Mammary epithelial cell (primary cell): Measurements from ENCODE around the gene SRP54.

ENCODE experiments used
- EZH2 ChIP-seq: IDR thresholded peaks from 2 replicates; pipeline ENCODE4 v1.6.1; 2012; ENCODE audit warnings: low read length, inconsistent platforms, borderline replicate concordance
- TF ChIP-seq, protein P1 (sequence below), 2 donors: IDR thresholded peaks in 1 of 2; conservative IDR thresholded peaks in 1 of 2; 2 replicates each; pipeline ENCODE4 v1.5.1; 2011 to 2012; ENCODE audit warnings: inconsistent platforms in 2 of 2, low read length in 2 of 2, mild to moderate bottlenecking in 2 of 2, control low read depth in 1 of 2, low read depth in 1 of 2; ENCODE audit not compliant: insufficient read depth in 1 of 2; ENCODE audit errors: extremely low read depth in 1 of 2

DNA sequence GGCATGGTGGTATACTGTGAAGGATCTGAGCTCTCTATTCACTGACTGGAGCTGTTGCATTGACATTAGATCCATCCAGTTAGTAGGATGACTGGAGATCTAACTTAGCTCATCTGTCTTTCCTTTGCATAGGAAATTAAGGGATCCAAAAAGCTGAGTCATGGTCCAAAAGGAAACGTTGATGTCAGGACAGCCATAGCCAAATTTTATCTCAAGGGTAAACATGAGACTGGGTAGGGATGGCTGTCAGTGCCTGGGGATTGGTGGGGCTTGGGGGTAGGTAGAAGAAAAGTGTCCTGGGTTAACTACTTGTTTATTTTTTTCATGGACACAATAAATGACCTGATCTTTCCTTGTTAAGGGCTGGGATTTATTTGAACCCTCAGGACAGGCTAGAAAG lies 67.9 kb downstream of the SRP54 start:
- TF ChIP-seq EZH2 = no peak
- TF ChIP-seq, protein P1, sequence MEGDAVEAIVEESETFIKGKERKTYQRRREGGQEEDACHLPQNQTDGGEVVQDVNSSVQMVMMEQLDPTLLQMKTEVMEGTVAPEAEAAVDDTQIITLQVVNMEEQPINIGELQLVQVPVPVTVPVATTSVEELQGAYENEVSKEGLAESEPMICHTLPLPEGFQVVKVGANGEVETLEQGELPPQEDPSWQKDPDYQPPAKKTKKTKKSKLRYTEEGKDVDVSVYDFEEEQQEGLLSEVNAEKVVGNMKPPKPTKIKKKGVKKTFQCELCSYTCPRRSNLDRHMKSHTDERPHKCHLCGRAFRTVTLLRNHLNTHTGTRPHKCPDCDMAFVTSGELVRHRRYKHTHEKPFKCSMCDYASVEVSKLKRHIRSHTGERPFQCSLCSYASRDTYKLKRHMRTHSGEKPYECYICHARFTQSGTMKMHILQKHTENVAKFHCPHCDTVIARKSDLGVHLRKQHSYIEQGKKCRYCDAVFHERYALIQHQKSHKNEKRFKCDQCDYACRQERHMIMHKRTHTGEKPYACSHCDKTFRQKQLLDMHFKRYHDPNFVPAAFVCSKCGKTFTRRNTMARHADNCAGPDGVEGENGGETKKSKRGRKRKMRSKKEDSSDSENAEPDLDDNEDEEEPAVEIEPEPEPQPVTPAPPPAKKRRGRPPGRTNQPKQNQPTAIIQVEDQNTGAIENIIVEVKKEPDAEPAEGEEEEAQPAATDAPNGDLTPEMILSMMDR (conservative IDR thresholded peaks at IDR 0.05 in 1 of 2, IDR thresholded peaks at IDR 0.05 in 1 of 2; ENCODE audit: extremely low read depth in 1 of 2, insufficient read depth in 1 of 2, low read depth in 1 of 2, low read length in 2 of 2) = no peak
